Hindlimb muscle (tissue), 1 donor: Measurements from ENCODE around the gene SRP72. TPM values are rescaled to one million over a fixed set of nuclear protein-coding genes. Genes with fewer than 3 reads are reported as not detected.

Experiments used
- DNase-seq: peaks from one replicate; pipeline ENCODE4 v3.0.0-alpha.2; 2013
- polyA plus RNA-seq: library from polyadenylated mRNA; unstranded; fragments of 120-200 nt; gene quantifications from one replicate; pipeline ENCODE4 v1.2.1, GENCODE V29; 2013; ENCODE audit not compliant: insufficient read length

Gene SRP72
- polyA plus RNA-seq, 1 donor: 67.6 TPM

- DNase-seq: no peak
Observed at GRCh38 chr4:56552273-56552672, 84.9 kb downstream of the SRP72 start.

Other genes with a start within 250 kb of the SRP72 start
- gene AASDH, start 80.1 kb upstream of the SRP72 start, polyA plus RNA-seq: 11.7 TPM
- gene PPAT, start 32.0 kb upstream of the SRP72 start, polyA plus RNA-seq: 9.9 TPM
- gene PAICS, start 31.4 kb upstream of the SRP72 start, polyA plus RNA-seq: 52.9 TPM
- gene ARL9, start 38.2 kb downstream of the SRP72 start, polyA plus RNA-seq: 0.25 TPM
- 10.0 TPM for gene HOPX, start 213.7 kb downstream of the SRP72 start, polyA plus RNA-seq